HL-60 (cell line): Measurements from ENCODE around the gene SEC22C.

Experiments
- CTCF ChIP-seq: IDR thresholded peaks from one replicate; pipeline ENCODE4 v1.5.1; 2011; ENCODE audit warnings: low read length, control low read depth, inconsistent platforms; ENCODE audit not compliant: insufficient read depth
- GABPA ChIP-seq: IDR thresholded peaks from 2 replicates; pipeline ENCODE4 v1.6.1; 2012; ENCODE audit warnings: low read depth
- POLR2AphosphoS5 ChIP-seq: IDR thresholded peaks from 2 replicates; pipeline ENCODE4 v1.6.1; 2012; ENCODE audit warnings: low read depth

GRCh38 chr3:42601896-42602581, 20.3 kb upstream of the SEC22C start:
- TF ChIP-seq CTCF (no peak), POLR2AphosphoS5 (no peak), GABPA (no peak)
